DOHH2 (cell line): Measurements from ENCODE around the gene SMTN.

Experiments used
- H3F3A ChIP-seq: fragments of 200-600 bp; sonication (generic), shearing (Covaris generic); 2 replicates; pipeline ENCODE4 v1.6.0; 2016; ENCODE audit warnings: antibody characterized with exemption, mild to moderate bottlenecking; ENCODE audit not compliant: control insufficient read depth, insufficient read depth
- H3K27ac ChIP-seq: fragments of 200-600 bp; sonication (generic); 2 replicates; pipeline ENCODE4 v1.5.1; 2014; ENCODE audit warnings: low read depth, mild to moderate bottlenecking, low read length, moderate library complexity
- H3K27me3 ChIP-seq: fragments of 200-600 bp; sonication (generic); 2 replicates; pipeline ENCODE4 v1.6.1; 2014; ENCODE audit warnings: mild to moderate bottlenecking, low read length, mixed read lengths; ENCODE audit not compliant: control insufficient read depth
- H3K36me3 ChIP-seq: fragments of 200-600 bp; sonication (generic); 2 replicates; pipeline ENCODE4 v1.6.1; 2014; ENCODE audit warnings: mild to moderate bottlenecking, low read length, moderate library complexity, mixed read lengths; ENCODE audit not compliant: control insufficient read depth
- H3K4me1 ChIP-seq: fragments of 200-600 bp; sonication (generic); 2 replicates; pipeline ENCODE4 v1.6.1; 2014; ENCODE audit warnings: mild to moderate bottlenecking, low read length, mixed read lengths; ENCODE audit not compliant: control insufficient read depth
- H3K4me2 ChIP-seq: fragments of 200-600 bp; sonication (generic); 2 replicates; pipeline ENCODE4 v1.6.0; 2014; ENCODE audit warnings: mild to moderate bottlenecking, low read length, moderate library complexity
- H3K4me3 ChIP-seq: fragments of 200-600 bp; sonication (generic); 2 replicates; pipeline ENCODE4 v1.5.1; 2014; ENCODE audit warnings: mild to moderate bottlenecking, low read length, mixed read lengths
- H3K79me2 ChIP-seq: fragments of 200-600 bp; sonication (generic); 2 replicates; pipeline ENCODE4 v1.6.1; 2014; ENCODE audit warnings: mild to moderate bottlenecking, low read length, mixed read lengths; ENCODE audit not compliant: control insufficient read depth
- H3K9me2 ChIP-seq: fragments of 200-600 bp; sonication (generic); replicated peaks from 2 replicates; pipeline ENCODE4 v1.6.1; 2014; ENCODE audit warnings: mild to moderate bottlenecking, low read length, mixed read lengths; ENCODE audit not compliant: control insufficient read depth
- H3K9me3 ChIP-seq: fragments of 200-600 bp; sonication (generic); 2 replicates; pipeline ENCODE4 v1.6.1; 2014; ENCODE audit warnings: antibody characterized with exemption, low read length, mixed read lengths; ENCODE audit not compliant: control insufficient read depth, insufficient read depth
- H4K20me1 ChIP-seq: fragments of 200-600 bp; sonication (generic); 2 replicates; pipeline ENCODE4 v1.6.0; 2014; ENCODE audit warnings: low read depth, mild to moderate bottlenecking, antibody characterized with exemption, low read length, moderate library complexity; ENCODE audit not compliant: control insufficient read depth, insufficient read depth
- EZH2phosphoT487 ChIP-seq: fragments of 200-600 bp; sonication (generic); IDR thresholded peaks from 2 replicates; pipeline ENCODE4 v1.6.1; 2017; ENCODE audit warnings: borderline replicate concordance, mild to moderate bottlenecking, antibody characterized with exemption, low read length, moderate library complexity, mixed read lengths
- TF ChIP-seq, protein P1 (sequence below): fragments of 200-600 bp; sonication (generic); IDR thresholded peaks from one replicate; pipeline ENCODE4 v1.5.1; 2014; ENCODE audit warnings: antibody characterized with exemption, mild to moderate bottlenecking, low read depth, low read length; ENCODE audit not compliant: poor library complexity, severe bottlenecking

Gene SMTN

GRCh38 chr22:31151872-31152271, 70.8 kb downstream of the SMTN start:
- TF ChIP-seq EZH2phosphoT487, result no peak
- TF ChIP-seq, protein P1, sequence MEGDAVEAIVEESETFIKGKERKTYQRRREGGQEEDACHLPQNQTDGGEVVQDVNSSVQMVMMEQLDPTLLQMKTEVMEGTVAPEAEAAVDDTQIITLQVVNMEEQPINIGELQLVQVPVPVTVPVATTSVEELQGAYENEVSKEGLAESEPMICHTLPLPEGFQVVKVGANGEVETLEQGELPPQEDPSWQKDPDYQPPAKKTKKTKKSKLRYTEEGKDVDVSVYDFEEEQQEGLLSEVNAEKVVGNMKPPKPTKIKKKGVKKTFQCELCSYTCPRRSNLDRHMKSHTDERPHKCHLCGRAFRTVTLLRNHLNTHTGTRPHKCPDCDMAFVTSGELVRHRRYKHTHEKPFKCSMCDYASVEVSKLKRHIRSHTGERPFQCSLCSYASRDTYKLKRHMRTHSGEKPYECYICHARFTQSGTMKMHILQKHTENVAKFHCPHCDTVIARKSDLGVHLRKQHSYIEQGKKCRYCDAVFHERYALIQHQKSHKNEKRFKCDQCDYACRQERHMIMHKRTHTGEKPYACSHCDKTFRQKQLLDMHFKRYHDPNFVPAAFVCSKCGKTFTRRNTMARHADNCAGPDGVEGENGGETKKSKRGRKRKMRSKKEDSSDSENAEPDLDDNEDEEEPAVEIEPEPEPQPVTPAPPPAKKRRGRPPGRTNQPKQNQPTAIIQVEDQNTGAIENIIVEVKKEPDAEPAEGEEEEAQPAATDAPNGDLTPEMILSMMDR, result no peak
- Histone ChIP-seq H3K4me2 (no peak overlapping the region), H3K27me3 (peaks cover 2% of the 10 kb centered on the region; the same call in 1 of the 2 replicates), H3K9me2 (no peaks in the 10 kb centered on the region), H3K4me1 (no peaks in the 10 kb centered on the region), H4K20me1 (no peaks in the 10 kb centered on the region), H3K79me2 (no peaks in the 10 kb centered on the region), H3K9me3 (peaks cover 9% of the 10 kb centered on the region; the same call in 1 of the 2 replicates), H3F3A (no peaks in the 10 kb centered on the region), H3K27ac (no peak overlapping the region), H3K4me3 (no peak overlapping the region), H3K36me3 (no peaks in the 10 kb centered on the region)

- Histone ChIP-seq H3K36me3 (no peaks in the 10 kb centered on the region), H3K27ac (no peak overlapping the region), H3K4me3 (no peak overlapping the region), H3K9me2 (no peaks in the 10 kb centered on the region), H3K4me1 (no peaks in the 10 kb centered on the region), H3K4me2 (no peak overlapping the region), H3K27me3 (peaks cover 2% of the 10 kb centered on the region; the same call in 1 of the 2 replicates), H3K9me3 (no peaks in the 10 kb centered on the region), H3K79me2 (no peaks in the 10 kb centered on the region), H4K20me1 (no peaks in the 10 kb centered on the region), H3F3A (no peaks in the 10 kb centered on the region)
- TF ChIP-seq, protein P1, result no peak
- no peak for TF ChIP-seq EZH2phosphoT487
These were observed 72.2 kb downstream of the SMTN start for GRCh38 chr22:31153357-31153756.
